ENCODE measurements around the gene NTN5. TPM values are rescaled to one million over a fixed set of nuclear protein-coding genes. Genes with fewer than 3 reads are reported as not detected.

Gene NTN5
- total and polyA plus RNA-seq, 10 donors = 0.30 to 2.1 (median 0.74) TPM; not detected in 1

- no peak for TF ChIP-seq POLR2AphosphoS5 (IDR thresholded peaks at IDR 0.05)
- TF ChIP-seq CTCF (IDR thresholded peaks at IDR 0.05 in 8 of 11, conservative IDR thresholded peaks at IDR 0.05 in 3 of 11) = no peak
- WGBS, 5 donors = 80 to 90% (median 82%) methylated on average over 10 to 11 of the region's 11 CpGs
- Histone ChIP-seq H3K27ac (no peak overlapping the region), H3K27me3 (replicated peaks in 1 of 7) (no peaks in the 10 kb centered on the region), H3K9me3 (peaks cover 0 to 5% (median 0%) of the 10 kb centered on the region in 8 donors), H3K36me3 (peaks cover 0 to 12% (median 0%) of the 10 kb centered on the region in 6 donors), H3K4me1 (peaks cover 2 to 11% (median 8%) of the 10 kb centered on the region in 6 donors), H3K4me3 (no peak overlapping the region)
- no peak for DNase-seq
- intact Hi-C loops (cut with DNase I; ENCODE audit: low total_unique reads) = no loop called here
Measured at GRCh38 chr19:48708471-48708870, 35.7 kb upstream of the NTN5 start.

GRCh38 chr19:48705431-48705830, 32.6 kb upstream of the NTN5 start:
- H3K27ac ChIP-seq = no peak overlapping the region
- WGBS, 5 donors = 38 to 87% (median 67%) methylated on average over 2 of the region's 2 CpGs
- no peaks in the 10 kb centered on the region for H3K4me1 ChIP-seq
- TF ChIP-seq POLR2A (IDR thresholded peaks at IDR 0.05) (no peak), POLR2AphosphoS5 (IDR thresholded peaks at IDR 0.05) (no peak), CTCF (IDR thresholded peaks at IDR 0.05 in 8 of 11, conservative IDR thresholded peaks at IDR 0.05 in 3 of 11) (no peak)
- H3K4me3 ChIP-seq = no peak overlapping the region
- no peak for DNase-seq
- H3K27me3 ChIP-seq (replicated peaks in 1 of 7) = no peaks in the 10 kb centered on the region
- intact Hi-C loops (cut with DNase I; ENCODE audit: low total_unique reads) = no loop called here
- peaks cover 0 to 33% (median 0%) of the 10 kb centered on the region in 6 donors for H3K36me3 ChIP-seq
- H3K9me3 ChIP-seq = no peaks in the 10 kb centered on the region

DNA sequence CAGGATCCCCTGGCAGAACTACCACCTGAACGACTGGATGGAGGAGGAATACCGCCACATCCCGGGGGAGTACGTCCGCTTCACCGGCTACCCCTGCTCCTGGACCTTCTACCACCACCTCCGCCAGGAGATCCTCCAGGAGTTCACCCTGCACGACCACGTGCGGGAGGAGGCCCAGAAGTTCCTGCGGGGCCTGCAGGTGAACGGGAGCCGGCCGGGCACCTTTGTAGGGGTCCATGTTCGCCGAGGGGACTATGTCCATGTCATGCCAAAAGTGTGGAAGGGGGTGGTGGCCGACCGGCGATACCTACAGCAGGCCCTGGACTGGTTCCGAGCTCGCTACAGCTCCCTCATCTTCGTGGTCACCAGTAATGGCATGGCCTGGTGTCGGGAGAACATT, 30.5 kb upstream of the NTN5 start:
- no peak for TF ChIP-seq CTCF (IDR thresholded peaks at IDR 0.05 in 8 of 11, conservative IDR thresholded peaks at IDR 0.05 in 3 of 11)
- TF ChIP-seq POLR2A (IDR thresholded peaks at IDR 0.05) = no peak
- no peak for TF ChIP-seq POLR2AphosphoS5 (IDR thresholded peaks at IDR 0.05)
- Histone ChIP-seq H3K4me3 (no peak overlapping the region), H3K9me3 (no peaks in the 10 kb centered on the region), H3K27me3 (replicated peaks in 1 of 7) (peaks cover 0 to 1% (median 0%) of the 10 kb centered on the region in 7 donors), H3K36me3 (peaks cover 0 to 33% (median 0%) of the 10 kb centered on the region in 6 donors), H3K27ac (no peak overlapping the region), H3K4me1 (peaks cover 0 to 4% (median 0%) of the 10 kb centered on the region in 6 donors)
- WGBS, 5 donors = 88 to 98% (median 93%) methylated on average over 12 to 23 of the region's 23 CpGs
- DNase-seq = no peak
- intact Hi-C loops (cut with DNase I; ENCODE audit: low total_unique reads) = no loop called here

DNA sequence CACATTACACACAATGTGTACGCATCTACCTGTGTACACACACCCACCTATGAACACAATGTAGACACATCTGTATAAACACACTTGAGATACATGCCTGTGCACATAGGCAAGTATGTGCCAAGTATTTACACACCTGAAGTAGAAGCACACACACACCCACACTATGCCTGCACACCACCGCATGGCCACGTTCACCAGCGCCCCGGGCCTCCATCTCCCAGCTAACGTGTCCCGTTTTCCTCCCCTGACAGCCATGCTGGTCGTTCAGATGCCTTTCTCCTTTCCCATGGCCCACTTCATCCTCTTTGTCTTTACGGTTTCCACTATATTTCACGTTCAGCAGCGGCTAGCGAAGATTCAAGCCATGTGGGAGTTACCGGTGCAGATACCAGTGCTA, 29.9 kb upstream of the NTN5 start:
- Histone ChIP-seq H3K9me3 (no peaks in the 10 kb centered on the region), H3K4me1 (peaks cover 0 to 9% (median 0%) of the 10 kb centered on the region in 6 donors), H3K4me3 (no peak overlapping the region), H3K27ac (no peak overlapping the region), H3K36me3 (peaks cover 0 to 33% (median 0%) of the 10 kb centered on the region in 6 donors), H3K27me3 (replicated peaks in 1 of 7) (peaks cover 0 to 5% (median 0%) of the 10 kb centered on the region in 7 donors)
- TF ChIP-seq CTCF (IDR thresholded peaks at IDR 0.05 in 8 of 11, conservative IDR thresholded peaks at IDR 0.05 in 3 of 11) (no peak), POLR2AphosphoS5 (IDR thresholded peaks at IDR 0.05) (no peak), POLR2A (IDR thresholded peaks at IDR 0.05) (no peak)
- intact Hi-C loops (cut with DNase I; ENCODE audit: low total_unique reads) = no loop called here
- no peak for DNase-seq
- 90 to 96% (median 94%) methylated on average over 13 of the region's 13 CpGs for WGBS, 5 donors
